Endothelial cell of umbilical vein (primary cell): ENCODE data around the gene SRPK2. TPM values are rescaled to one million over a fixed set of nuclear protein-coding genes. Genes with fewer than 3 reads are reported as not detected.

Experiments
- BruUV-seq: library from RNA; stranded (reverse); fragments of 400-500 nt; replicated peaks from 2 replicates; lab custom pipeline; 2021; lab: Mats Ljungman, UMichigan
- CTCF ChIA-PET: fragments of 300-600, 350-600 bp; sonication (Branson Sonifier 250); formaldehyde crosslinking; loops from one replicate; lab custom pipeline; 2021; ENCODE audit warnings: antibody characterized with exemption, inconsistent platforms; lab: Charles Lee
- POLR2A ChIA-PET: fragments of 300-600, 350-600 bp; sonication (Branson Sonifier 250); formaldehyde crosslinking; loops from one replicate; lab custom pipeline; 2021; ENCODE audit warnings: antibody characterized with exemption, inconsistent platforms; lab: Charles Lee
- DNase-seq: peaks from one replicate; pipeline ENCODE4 v3.0.0-alpha.2; 2011; ENCODE audit warnings: low read depth, low spot score
- FAIRE-seq: peaks from 2 replicates; lab custom pipeline; 2011; peaks lifted over from hg19 to GRCh38; lab: Jason Lieb, UNC
- H2AFZ ChIP-seq: 2 replicates; pipeline ENCODE4 v1.6.0; 2012; ENCODE audit warnings: low read depth, low read length, control low read depth, inconsistent platforms
- H3K27ac ChIP-seq: 2 replicates; pipeline ENCODE4 v1.5.1; 2011; ENCODE audit warnings: low read depth, mild to moderate bottlenecking, control low read depth, low read length, moderate library complexity; ENCODE audit not compliant: insufficient read depth
- H3K27me3 ChIP-seq, 2 experiments: 2 replicates each; pipeline versions ENCODE4 v1.6.0 to v1.6.1; 2011; ENCODE audit warnings: low read length in 2 of 2, mixed read lengths in 1 of 2; ENCODE audit not compliant: control insufficient read depth in 2 of 2, insufficient read depth in 2 of 2
- H3K36me3 ChIP-seq, 2 experiments: 2 replicates in 1 of 2; 3 replicates in 1 of 2; pipeline ENCODE4 v1.5.1; 2011; ENCODE audit warnings: low read length in 2 of 2, mild to moderate bottlenecking in 1 of 2, moderate library complexity in 1 of 2; ENCODE audit not compliant: control insufficient read depth in 2 of 2, insufficient read depth in 2 of 2; ENCODE audit errors: extremely low read depth in 1 of 2
- H3K4me1 ChIP-seq: 3 replicates; pipeline ENCODE4 v1.5.1; 2011; ENCODE audit warnings: mild to moderate bottlenecking, low read length; ENCODE audit not compliant: control insufficient read depth, insufficient read depth; ENCODE audit errors: extremely low read depth
- H3K4me2 ChIP-seq: 2 replicates; pipeline ENCODE4 v1.6.1; 2011; ENCODE audit warnings: low read length, control low read depth, mixed read lengths; ENCODE audit not compliant: insufficient read depth
- H3K4me3 ChIP-seq, 3 experiments: fragments of 200-600 bp in 1 of 3; sonication (generic), shearing (Covaris generic) in 1 of 3; replicated peaks in 1 of 3; 2 replicates each; pipeline ENCODE4 v1.5.1; 2011 to 2016; ENCODE audit warnings: control low read depth in 3 of 3, low read length in 3 of 3, mild to moderate bottlenecking in 2 of 3, inconsistent platforms in 1 of 3, low read depth in 1 of 3, moderate library complexity in 1 of 3; ENCODE audit not compliant: insufficient read depth in 1 of 3
- H3K79me2 ChIP-seq: 2 replicates; pipeline ENCODE4 v1.6.0; 2012; ENCODE audit warnings: low read length, inconsistent platforms; ENCODE audit not compliant: control insufficient read depth, insufficient read depth
- H3K9ac ChIP-seq: replicated peaks from 2 replicates; pipeline ENCODE3; 2011; ENCODE audit warnings: low read length, control low read depth; ENCODE audit not compliant: insufficient read depth; ENCODE audit errors: extremely low read depth
- H3K9me1 ChIP-seq: replicated peaks from 3 replicates; pipeline ENCODE4 v1.6.0; 2011; ENCODE audit warnings: mild to moderate bottlenecking, low read length; ENCODE audit not compliant: control insufficient read depth, insufficient read depth; ENCODE audit errors: extremely low read depth
- H3K9me3 ChIP-seq: replicated peaks from 2 replicates; pipeline ENCODE4 v1.5.1; 2012; ENCODE audit warnings: low read length, inconsistent platforms; ENCODE audit not compliant: control insufficient read depth, insufficient read depth
- H4K20me1 ChIP-seq: replicated peaks from 2 replicates; pipeline ENCODE3; 2011; ENCODE audit warnings: mild to moderate bottlenecking, low read length; ENCODE audit not compliant: control insufficient read depth, insufficient read depth; ENCODE audit errors: extremely low read depth
- EZH2 ChIP-seq: IDR thresholded peaks from 2 replicates; pipeline ENCODE4 v1.6.1; 2012; ENCODE audit warnings: borderline replicate concordance, low read depth, mild to moderate bottlenecking, moderate library complexity, low read length, inconsistent platforms; ENCODE audit not compliant: severe bottlenecking
- FOS ChIP-seq: IDR thresholded peaks from 2 replicates; pipeline ENCODE4 v1.6.1; 2011; ENCODE audit warnings: mild to moderate bottlenecking, low read length, moderate library complexity, borderline replicate concordance; ENCODE audit not compliant: insufficient read depth
- GATA2 ChIP-seq: IDR thresholded peaks from 2 replicates; pipeline ENCODE4 v1.7.0; 2011; ENCODE audit warnings: low read depth, mild to moderate bottlenecking, moderate library complexity, mixed read lengths, low read length; ENCODE audit not compliant: insufficient read length, insufficient read depth
- JUN ChIP-seq: IDR thresholded peaks from 2 replicates; pipeline ENCODE4 v1.6.1; 2011; ENCODE audit warnings: borderline replicate concordance, low read depth; ENCODE audit not compliant: insufficient read length, insufficient read depth
- MYC ChIP-seq: IDR thresholded peaks from one replicate; pipeline ENCODE4 v1.6.1; 2011; ENCODE audit warnings: mild to moderate bottlenecking, low read depth, low read length
- POLR2A ChIP-seq: IDR thresholded peaks from 2 replicates; pipeline ENCODE4 v1.6.1; 2012; ENCODE audit warnings: low read depth, mild to moderate bottlenecking, control low read depth, low read length
- POLR2AphosphoS5 ChIP-seq: IDR thresholded peaks from 2 replicates; pipeline ENCODE4 v1.6.1; 2012; ENCODE audit warnings: low read depth, mild to moderate bottlenecking, control low read depth, low read length, moderate library complexity; ENCODE audit not compliant: insufficient read depth
- dilution Hi-C: fragments of 300-500 bp; cut with MboI; formaldehyde crosslinking; loops from one replicate; pipeline ENCODE4 v1.15.0; 2019; ENCODE audit warnings: low sequenced_read_pairs; ENCODE audit not compliant: extremely low pct_ligation_motif_present
- intact Hi-C: fragments of 100-400 bp; cut with micrococcal nuclease; formaldehyde crosslinking; loops from one replicate; pipeline ENCODE4 v1.10.0; 2022
- polyA plus RNA-seq, 4 experiments: library from polyadenylated mRNA; depleted of rRNA in 3 of 4; stranded (reverse) in 3 of 4; unstranded in 1 of 4; fragments of >200 nt; gene quantifications; 2 replicates each; pipeline versions ENCODE4 v1.2.1 to v1.2.3, GENCODE V29; 2011 to 2012; ENCODE audit warnings: missing spikeins in 1 of 4
- total RNA-seq: library from RNA; stranded (reverse); gene quantifications from 2 replicates; pipeline ENCODE4 v1.2.3, GENCODE V29; 2021
- TF ChIP-seq, protein P1 (sequence below), 2 donors: IDR thresholded peaks; 1 replicate in 1 of 2; 2 replicates in 1 of 2; pipeline ENCODE4 v1.5.1; 2011; ENCODE audit warnings: low read length in 2 of 2, mild to moderate bottlenecking in 2 of 2, moderate library complexity in 2 of 2, control low read depth in 1 of 2, inconsistent platforms in 1 of 2, low read depth in 1 of 2; ENCODE audit not compliant: insufficient read depth in 1 of 2; ENCODE audit errors: extremely low read depth in 1 of 2
- TF ChIP-seq, protein P2 (sequence below): IDR thresholded peaks from 2 replicates; pipeline ENCODE4 v1.6.1; 2011; ENCODE audit not compliant: insufficient read depth, insufficient read length

The SRPK2 gene
- total and polyA plus RNA-seq, 2 donors (not counting 3 experiments of a cell fraction or from before 2014, with no cell fraction given) = 13.4 to 55.2 TPM

DNA sequence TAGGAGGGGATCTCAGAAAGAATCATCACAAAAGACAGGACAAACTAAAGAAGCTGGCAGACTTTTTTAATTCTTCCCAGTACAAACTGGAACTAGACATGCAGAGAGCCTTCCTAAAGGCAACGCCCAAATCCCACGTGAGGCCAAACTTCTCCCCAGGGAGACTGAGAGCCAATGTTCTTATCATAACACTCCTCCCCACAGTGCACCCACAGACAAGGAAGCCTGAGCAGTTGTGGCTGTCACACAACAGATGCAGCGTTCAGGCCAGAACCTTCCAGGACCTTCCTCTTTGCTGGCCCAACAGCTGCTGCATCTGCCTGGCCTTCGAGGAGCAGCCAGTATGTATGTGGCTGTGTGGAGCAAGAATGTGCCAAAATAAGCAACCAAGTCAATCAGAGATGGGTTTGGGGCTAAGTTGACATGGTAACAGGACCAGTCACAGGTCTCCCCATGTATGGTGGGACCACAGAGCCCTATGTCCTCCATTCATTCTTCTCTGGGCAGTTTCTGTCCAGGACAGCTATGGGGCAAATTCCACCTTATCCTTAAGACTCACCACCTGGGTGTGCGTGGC lies 34.9 kb downstream of the SRPK2 start:
- intact Hi-C loops = loop anchor here (5.0 kb wide), 1 partner anchor 33 kb away; the partner anchor contains the start of gene SRPK2
- H3K27ac ChIP-seq = no peak overlapping the region

More for the DNA sequence above, 34.9 kb downstream of the SRPK2 start:
- no peak for DNase-seq
- dilution Hi-C loops = no loop called here
- Histone ChIP-seq H3K9me1 (no peaks in the 10 kb centered on the region), H2AFZ (no peak overlapping the region), H3K9me3 (no peaks in the 10 kb centered on the region), H3K4me2 (no peak overlapping the region), H3K36me3 (no peaks in the 10 kb centered on the region), H3K9ac (no peak overlapping the region), H3K27me3 (no peaks in the 10 kb centered on the region), H3K79me2 (peaks cover 79% of the 10 kb centered on the region), H3K4me1 (peaks cover 13% of the 10 kb centered on the region), H4K20me1 (peaks cover 3% of the 10 kb centered on the region), H3K4me3 (no peak overlapping the region)
- BruUV-seq = no TSS peak
- POLR2A ChIA-PET = no interaction called here
- FAIRE-seq = no peak
- CTCF ChIA-PET = no interaction called here
- TF ChIP-seq GATA2 (no peak), MYC (no peak), FOS (no peak), POLR2A (no peak), POLR2AphosphoS5 (no peak), JUN (no peak), EZH2 (no peak)
- TF ChIP-seq, protein P1, sequence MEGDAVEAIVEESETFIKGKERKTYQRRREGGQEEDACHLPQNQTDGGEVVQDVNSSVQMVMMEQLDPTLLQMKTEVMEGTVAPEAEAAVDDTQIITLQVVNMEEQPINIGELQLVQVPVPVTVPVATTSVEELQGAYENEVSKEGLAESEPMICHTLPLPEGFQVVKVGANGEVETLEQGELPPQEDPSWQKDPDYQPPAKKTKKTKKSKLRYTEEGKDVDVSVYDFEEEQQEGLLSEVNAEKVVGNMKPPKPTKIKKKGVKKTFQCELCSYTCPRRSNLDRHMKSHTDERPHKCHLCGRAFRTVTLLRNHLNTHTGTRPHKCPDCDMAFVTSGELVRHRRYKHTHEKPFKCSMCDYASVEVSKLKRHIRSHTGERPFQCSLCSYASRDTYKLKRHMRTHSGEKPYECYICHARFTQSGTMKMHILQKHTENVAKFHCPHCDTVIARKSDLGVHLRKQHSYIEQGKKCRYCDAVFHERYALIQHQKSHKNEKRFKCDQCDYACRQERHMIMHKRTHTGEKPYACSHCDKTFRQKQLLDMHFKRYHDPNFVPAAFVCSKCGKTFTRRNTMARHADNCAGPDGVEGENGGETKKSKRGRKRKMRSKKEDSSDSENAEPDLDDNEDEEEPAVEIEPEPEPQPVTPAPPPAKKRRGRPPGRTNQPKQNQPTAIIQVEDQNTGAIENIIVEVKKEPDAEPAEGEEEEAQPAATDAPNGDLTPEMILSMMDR (IDR thresholded peaks at IDR 0.05; ENCODE audit: extremely low read depth in 1 of 2, insufficient read depth in 1 of 2, low read depth in 1 of 2, low read length in 2 of 2) = no peak
- TF ChIP-seq, protein P2, sequence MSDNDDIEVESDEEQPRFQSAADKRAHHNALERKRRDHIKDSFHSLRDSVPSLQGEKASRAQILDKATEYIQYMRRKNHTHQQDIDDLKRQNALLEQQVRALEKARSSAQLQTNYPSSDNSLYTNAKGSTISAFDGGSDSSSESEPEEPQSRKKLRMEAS = no peak
